H1 (cell line): ENCODE measurements around the gene ANKRD60. TPM values are rescaled to one million over a fixed set of nuclear protein-coding genes. Genes with fewer than 3 reads are reported as not detected.

Experiments
- CTCF ChIA-PET: fragments of 300-600 bp; sonication (Branson Sonifier 250); formaldehyde crosslinking; loops from one replicate; lab custom pipeline; 2021; ENCODE audit not compliant: partially characterized antibody; lab: Charles Lee
- POLR2A ChIA-PET: fragments of 300-600 bp; sonication (Branson Sonifier 250); formaldehyde crosslinking; loops from one replicate; lab custom pipeline; 2021; ENCODE audit warnings: inconsistent platforms; ENCODE audit not compliant: partially characterized antibody; lab: Charles Lee
- DNase-seq, 2 experiments: peaks; one replicate each; pipeline versions ENCODE4 v3.0.0 to v3.0.0-alpha.2; 2010 to 2022; ENCODE audit warnings: low spot score in 2 of 2, low read depth in 1 of 2, mixed read lengths in 1 of 2
- FAIRE-seq: peaks from 2 replicates; lab custom pipeline; 2011; peaks lifted over from hg19 to GRCh38; lab: Jason Lieb, UNC
- H2AFZ ChIP-seq: 2 replicates; pipeline ENCODE4 v1.8.1; 2012; ENCODE audit warnings: low read length, inconsistent platforms
- H2AK5ac ChIP-seq: 2 replicates; pipeline ENCODE4 v1.6.1; 2013; ENCODE audit warnings: low read depth, low read length
- H2BK120ac ChIP-seq: replicated peaks from 2 replicates; pipeline ENCODE3; 2013; ENCODE audit warnings: low read depth, low read length, inconsistent platforms
- H2BK12ac ChIP-seq: 2 replicates; pipeline ENCODE4 v1.6.1; 2013; ENCODE audit warnings: low read depth, low read length
- H2BK15ac ChIP-seq: 2 replicates; pipeline ENCODE4 v1.6.1; 2013; ENCODE audit warnings: low read length
- H2BK20ac ChIP-seq: 2 replicates; pipeline ENCODE4 v1.6.1; 2013; ENCODE audit warnings: low read length
- H2BK5ac ChIP-seq: 2 replicates; pipeline ENCODE4 v1.6.1; 2013; ENCODE audit warnings: low read depth, low read length
- H3K14ac ChIP-seq: 2 replicates; pipeline ENCODE4 v1.6.1; 2013; ENCODE audit warnings: inconsistent platforms; ENCODE audit not compliant: insufficient read length
- H3K18ac ChIP-seq: 2 replicates; pipeline ENCODE4 v1.6.1; 2013; ENCODE audit warnings: low read length; ENCODE audit errors: extremely low read depth
- H3K23ac ChIP-seq: 2 replicates; pipeline ENCODE4 v1.6.1; 2013; ENCODE audit warnings: inconsistent platforms; ENCODE audit not compliant: insufficient read length
- H3K23me2 ChIP-seq: 2 replicates; pipeline ENCODE4 v1.6.1; 2013; ENCODE audit warnings: low read depth, low read length
- H3K27ac ChIP-seq: 2 replicates; pipeline ENCODE4 v1.6.1; 2011; ENCODE audit warnings: low read depth, low read length, inconsistent platforms
- H3K27me3 ChIP-seq, 4 experiments: replicated peaks in 1 of 4; 1 replicate in 1 of 4; 2 replicates in 3 of 4; pipeline versions ENCODE4 v1.6.1 to v1.8.1; 2011 to 2013; ENCODE audit warnings: low read length in 3 of 4, mild to moderate bottlenecking in 3 of 4, inconsistent platforms in 2 of 4, mixed read lengths in 2 of 4, moderate library complexity in 1 of 4; ENCODE audit not compliant: control insufficient read depth in 3 of 4, insufficient read depth in 3 of 4; ENCODE audit errors: extremely low read depth in 1 of 4
- H3K36me3 ChIP-seq, 4 experiments: 2 replicates each; pipeline versions ENCODE4 v1.6.1 to v1.8.1; 2011 to 2013; ENCODE audit warnings: mild to moderate bottlenecking in 4 of 4, low read length in 3 of 4, moderate library complexity in 2 of 4, control low read depth in 1 of 4, inconsistent platforms in 1 of 4; ENCODE audit not compliant: insufficient read depth in 4 of 4, control insufficient read depth in 2 of 4
- H3K4ac ChIP-seq: replicated peaks from 2 replicates; pipeline ENCODE3; 2013; ENCODE audit warnings: low read length, low read depth, mixed read lengths, inconsistent platforms; ENCODE audit not compliant: insufficient read length
- H3K4me1 ChIP-seq, 4 experiments: replicated peaks in 1 of 4; 1 replicate in 1 of 4; 2 replicates in 3 of 4; pipeline versions ENCODE4 v1.6.1 to v1.8.1; 2011 to 2013; ENCODE audit warnings: low read length in 3 of 4, inconsistent platforms in 2 of 4, mixed read lengths in 1 of 4; ENCODE audit not compliant: insufficient read depth in 4 of 4, control insufficient read depth in 3 of 4
- H3K4me2 ChIP-seq, 2 experiments: 2 replicates each; pipeline versions ENCODE4 v1.6.1 to v1.8.1; 2011 to 2013; ENCODE audit warnings: low read depth in 2 of 2, low read length in 2 of 2, control low read depth in 1 of 2, inconsistent platforms in 1 of 2, mild to moderate bottlenecking in 1 of 2; ENCODE audit not compliant: insufficient read depth in 1 of 2
- H3K4me3 ChIP-seq, 4 experiments: fragments of 200-600, 300-600 bp in 1 of 4; sonication (generic), shearing (Covaris generic), sonication (Bioruptor Twin) in 1 of 4; 2 replicates each; pipeline versions ENCODE4 v1.5.1 to v1.8.1; 2011 to 2016; ENCODE audit warnings: low read length in 4 of 4, low read depth in 3 of 4, control low read depth in 2 of 4, inconsistent platforms in 2 of 4, mild to moderate bottlenecking in 2 of 4, mixed read lengths in 1 of 4, moderate library complexity in 1 of 4; ENCODE audit not compliant: insufficient read depth in 2 of 4; ENCODE audit errors: extremely low read depth in 1 of 4
- H3K56ac ChIP-seq: replicated peaks from 2 replicates; pipeline ENCODE3; 2013; ENCODE audit warnings: low read depth, mild to moderate bottlenecking, mixed read lengths, low read length, inconsistent platforms; ENCODE audit not compliant: insufficient read length
- H3K79me1 ChIP-seq: 2 replicates; pipeline ENCODE4 v1.6.1; 2013; ENCODE audit warnings: low read depth, low read length, control low read depth
- H3K79me2 ChIP-seq, 2 experiments: 2 replicates each; pipeline versions ENCODE4 v1.6.1 to v1.8.1; 2012 to 2013; ENCODE audit warnings: low read length in 2 of 2, mild to moderate bottlenecking in 2 of 2, inconsistent platforms in 1 of 2; ENCODE audit not compliant: insufficient read depth in 2 of 2, control insufficient read depth in 1 of 2
- H3K9ac ChIP-seq, 4 experiments: replicated peaks in 1 of 4; 1 replicate in 1 of 4; 2 replicates in 3 of 4; pipeline versions ENCODE4 v1.6.1 to v1.8.1; 2011 to 2013; ENCODE audit warnings: low read depth in 3 of 4, low read length in 3 of 4, control low read depth in 2 of 4, mild to moderate bottlenecking in 2 of 4, moderate library complexity in 2 of 4, inconsistent platforms in 1 of 4; ENCODE audit errors: extremely low read depth in 1 of 4
- H3K9me3 ChIP-seq, 2 experiments: 2 replicates each; pipeline versions ENCODE4 v1.6.1 to v1.8.1; 2012 to 2013; ENCODE audit warnings: mild to moderate bottlenecking in 2 of 2, moderate library complexity in 2 of 2, control low read depth in 1 of 2, inconsistent platforms in 1 of 2, low read depth in 1 of 2, low read length in 1 of 2, mixed read lengths in 1 of 2; ENCODE audit not compliant: insufficient read depth in 2 of 2
- H4K20me1 ChIP-seq, 2 experiments: replicated peaks in 1 of 2; 2 replicates each; pipeline versions ENCODE3 to v1.8.1; 2011 to 2013; ENCODE audit warnings: inconsistent platforms in 2 of 2, low read length in 2 of 2, mild to moderate bottlenecking in 1 of 2; ENCODE audit not compliant: insufficient read depth in 2 of 2, control insufficient read depth in 1 of 2
- H4K5ac ChIP-seq: 2 replicates; pipeline ENCODE4 v1.6.1; 2013; ENCODE audit warnings: low read length, low read depth, mixed read lengths, inconsistent platforms; ENCODE audit not compliant: insufficient read length
- H4K8ac ChIP-seq: 2 replicates; pipeline ENCODE4 v1.8.0; 2013; ENCODE audit warnings: mild to moderate bottlenecking, moderate library complexity, low read length, inconsistent platforms; ENCODE audit not compliant: insufficient read depth; ENCODE audit errors: extremely low read depth
- H4K91ac ChIP-seq: replicated peaks from 2 replicates; pipeline ENCODE3; 2013; ENCODE audit warnings: low read length, mixed read lengths, inconsistent platforms; ENCODE audit not compliant: insufficient read length
- CBX8 ChIP-seq: fragments of 300-800, 300-1000 bp; sonication (generic); IDR thresholded peaks from 2 replicates; pipeline ENCODE4 v1.7.1; 2016; ENCODE audit warnings: low read depth, low read length, borderline replicate concordance
- CTBP2 ChIP-seq: IDR thresholded peaks from 2 replicates; pipeline ENCODE4 v1.7.0; 2011; ENCODE audit warnings: borderline replicate concordance, mild to moderate bottlenecking, moderate library complexity, mixed read lengths, low read length; ENCODE audit not compliant: insufficient read depth, insufficient read length
- GABPA ChIP-seq: IDR thresholded peaks from 2 replicates; pipeline ENCODE4 v1.6.1; 2011; ENCODE audit warnings: mild to moderate bottlenecking, low read length, moderate library complexity, borderline replicate concordance; ENCODE audit not compliant: insufficient read depth
- PHF8 ChIP-seq: fragments of 200-600 bp; sonication (generic); conservative IDR thresholded peaks from 2 replicates; pipeline ENCODE4 v1.7.1; 2012; ENCODE audit warnings: low read depth, mild to moderate bottlenecking, inconsistent platforms, low read length, moderate library complexity
- RFX5 ChIP-seq: IDR thresholded peaks from 2 replicates; pipeline ENCODE4 v1.6.1; 2011; ENCODE audit warnings: low read depth, low read length, improper control_type of control experiment, borderline replicate concordance
- WGBS, 2 experiments: shearing (Covaris generic) in 1 of 2; methylation state at CpG; one replicate each; pipeline versions ENCODE4 v1.1.6 to v1.1.7; 2013 to 2015; ENCODE audit warnings: low lambda C conversion rate in 2 of 2, mixed read lengths in 2 of 2, inconsistent platforms in 1 of 2, low coverage in 1 of 2, missing lambda C conversion rate in 1 of 2; ENCODE audit not compliant: insufficient replicate concordance in 2 of 2, insufficient coverage in 1 of 2, insufficient read length in 1 of 2; ENCODE audit errors: extremely low coverage in 1 of 2, missing lambda C conversion rate in 1 of 2; 5-methylcytosine and 5-hydroxymethylcytosine counted together
- polyA plus RNA-seq, 7 experiments: library from polyadenylated mRNA; depleted of rRNA in 3 of 7; stranded (reverse) in 5 of 7; unstranded in 2 of 7; fragments of >200 nt in 5 of 7; fragments of 200-250 nt in 2 of 7; gene quantifications; 1 replicate in 5 of 7; 2 replicates in 1 of 7; 4 replicates in 1 of 7; pipeline versions ENCODE4 v1.2.1 to v1.2.3, GENCODE V29; 2011 to 2013; ENCODE audit warnings: missing spikeins in 2 of 7, mixed read lengths in 2 of 7
- total RNA-seq: library from RNA; stranded (reverse); fragmentation: NEBNext Ultra II Directional; extraction: Animal tissue kit (Norgen Biotek cat#: 25700); gene quantifications from 2 replicates; pipeline ENCODE4 v1.2.1, GENCODE V29; 2021

Gene ANKRD60
- total and polyA plus RNA-seq, 2 of the 8 experiments (the other 6 are each of a cell fraction or from before 2014, with no cell fraction given): not detected

DNA sequence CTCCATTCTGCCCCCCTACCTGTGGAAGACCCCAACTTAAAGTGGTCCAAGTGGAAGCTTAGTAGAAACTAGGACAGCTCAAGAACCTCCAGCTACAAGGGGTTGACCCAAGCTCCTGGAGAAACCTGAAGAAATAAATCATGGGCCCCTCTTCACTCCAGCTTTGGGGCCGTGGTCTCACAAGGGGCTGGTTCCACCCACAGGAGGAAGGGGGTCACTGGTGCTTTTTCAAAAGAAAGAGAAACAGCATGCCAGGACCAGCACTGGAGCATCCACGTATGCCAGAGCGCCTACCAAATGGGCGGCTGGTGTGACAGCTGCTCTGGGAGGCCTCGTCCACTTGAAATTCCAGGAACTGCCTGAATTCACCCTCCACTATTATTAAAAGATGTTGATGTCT lies 14.4 kb upstream of the ANKRD60 start:
- Histone ChIP-seq H3K4ac (no peak overlapping the region), H4K91ac (no peak overlapping the region), H3K56ac (no peak overlapping the region), H4K8ac (no peak overlapping the region), H3K4me2 (no peak overlapping the region), H2AK5ac (no peak overlapping the region), H3K79me1 (no peaks in the 10 kb centered on the region), H3K23ac (no peak overlapping the region), H3K27me3 (no peaks in the 10 kb centered on the region), H4K20me1 (no peaks in the 10 kb centered on the region), H2BK20ac (no peak overlapping the region), H3K36me3 (peaks cover 0 to 23% (median 12%) of the 10 kb centered on the region in 4 experiments; a peak in 6 of 8 replicates), H2BK12ac (no peak overlapping the region), H3K9ac (no peak overlapping the region), H3K79me2 (no peaks in the 10 kb centered on the region), H3K4me3 (no peak overlapping the region), H3K23me2 (no peaks in the 10 kb centered on the region; the same call in 1 of the 2 replicates), H3K9me3 (no peaks in the 10 kb centered on the region), H2AFZ (no peak overlapping the region), H3K18ac (no peak overlapping the region), H2BK5ac (no peak overlapping the region), H3K14ac (no peak overlapping the region), H3K27ac (no peak overlapping the region), H4K5ac (no peak overlapping the region), H2BK15ac (no peak overlapping the region), H2BK120ac (no peak overlapping the region), H3K4me1 (no peaks in the 10 kb centered on the region)
- POLR2A ChIA-PET: no interaction called here
- CTCF ChIA-PET: interaction anchor here (0.6 to 7.1 kb wide), 4 partner anchors 118 to 968 kb away, joined by 3 to 70 read pairs (median 6); no protein-coding TSS in a partner anchor
- WGBS, 2 experiments: 88% methylated on average over 5 of the region's 5 CpGs; no CpG with 5 or more reads in 1 of the 2 experiments
- FAIRE-seq (no peak), DNase-seq (no peak)
- TF ChIP-seq RFX5 (no peak), CTBP2 (no peak), CBX8 (no peak), GABPA (no peak), PHF8 (no peak)
